H9 (cell line): ENCODE results near the gene NPAS3. TPM values are rescaled to one million over a fixed set of nuclear protein-coding genes. Genes with fewer than 3 reads are reported as not detected.

ENCODE experiments used
- DNase-seq: peaks from one replicate; pipeline ENCODE4 v3.0.0-alpha.2; 2017
- H2AFZ ChIP-seq: one replicate; pipeline ENCODE4 v1.6.1; 2013; ENCODE audit warnings: mild to moderate bottlenecking, low read length, control low read depth, moderate library complexity
- H2AK5ac ChIP-seq: 2 replicates; pipeline ENCODE4 v1.6.1; 2013; ENCODE audit warnings: low read length, control low read depth, mixed read lengths; ENCODE audit not compliant: insufficient read length
- H2BK120ac ChIP-seq: one replicate; pipeline ENCODE4 v1.6.1; 2013; ENCODE audit warnings: low read depth, mild to moderate bottlenecking, low read length, control low read depth, inconsistent platforms; ENCODE audit not compliant: poor library complexity, severe bottlenecking
- H2BK12ac ChIP-seq: 2 replicates; pipeline ENCODE4 v1.6.1; 2013; ENCODE audit warnings: low read length, control low read depth, mixed read lengths, low read depth; ENCODE audit not compliant: insufficient read length
- H2BK15ac ChIP-seq: 2 replicates; pipeline ENCODE4 v1.6.1; 2013; ENCODE audit warnings: low read depth, low read length, control low read depth
- H2BK20ac ChIP-seq: one replicate; pipeline ENCODE4 v1.6.1; 2013; ENCODE audit warnings: low read depth, mild to moderate bottlenecking, low read length, control low read depth, inconsistent platforms; ENCODE audit not compliant: poor library complexity, severe bottlenecking
- H2BK5ac ChIP-seq: 2 replicates; pipeline ENCODE4 v1.6.1; 2013; ENCODE audit warnings: low read length, control low read depth, mixed read lengths; ENCODE audit not compliant: insufficient read length
- H3K14ac ChIP-seq: 2 replicates; pipeline ENCODE4 v1.6.1; 2013; ENCODE audit warnings: low read length, control low read depth; ENCODE audit not compliant: insufficient read depth
- H3K18ac ChIP-seq: 2 replicates; pipeline ENCODE4 v1.6.1; 2013; ENCODE audit warnings: low read depth, mild to moderate bottlenecking, mixed read lengths, low read length, control low read depth; ENCODE audit not compliant: insufficient read length
- H3K23ac ChIP-seq: 2 replicates; pipeline ENCODE4 v1.6.1; 2013; ENCODE audit warnings: low read length, control low read depth, mixed read lengths, low read depth; ENCODE audit not compliant: insufficient read length
- H3K23me2 ChIP-seq: 2 replicates; pipeline ENCODE4 v1.6.1; 2013; ENCODE audit warnings: low read depth, mild to moderate bottlenecking, mixed read lengths, low read length, control low read depth; ENCODE audit not compliant: insufficient read length, poor library complexity, severe bottlenecking
- H3K27ac ChIP-seq: 2 replicates; pipeline ENCODE4 v1.5.1; 2013; ENCODE audit warnings: low read length, control low read depth, mixed read lengths, low read depth; ENCODE audit not compliant: insufficient read length
- H3K27me3 ChIP-seq: 2 replicates; pipeline ENCODE4 v1.6.1; 2013; ENCODE audit warnings: low read length, control low read depth, inconsistent platforms; ENCODE audit not compliant: insufficient read depth
- H3K4ac ChIP-seq: 2 replicates; pipeline ENCODE4 v1.6.1; 2013; ENCODE audit warnings: low read depth, mild to moderate bottlenecking, control low read depth, inconsistent platforms, low read length, moderate library complexity
- H3K4me1 ChIP-seq: 2 replicates; pipeline ENCODE4 v1.6.1; 2013; ENCODE audit warnings: low read length, control low read depth, inconsistent platforms; ENCODE audit not compliant: insufficient read depth
- H3K4me2 ChIP-seq: 2 replicates; pipeline ENCODE4 v1.6.1; 2013; ENCODE audit warnings: low read length, control low read depth, mixed read lengths; ENCODE audit not compliant: insufficient read length, insufficient read depth
- H3K56ac ChIP-seq: 2 replicates; pipeline ENCODE4 v1.6.1; 2013; ENCODE audit warnings: low read depth, mild to moderate bottlenecking, mixed read lengths, low read length, control low read depth; ENCODE audit not compliant: insufficient read length
- H3K79me1 ChIP-seq: 2 replicates; pipeline ENCODE4 v1.6.1; 2013; ENCODE audit warnings: low read depth, mild to moderate bottlenecking, moderate library complexity, low read length, control low read depth, inconsistent platforms; ENCODE audit not compliant: insufficient read depth, poor library complexity, severe bottlenecking
- H3K79me2 ChIP-seq: 2 replicates; pipeline ENCODE4 v1.6.1; 2013; ENCODE audit warnings: low read length, control low read depth, inconsistent platforms; ENCODE audit not compliant: insufficient read depth
- H3K9ac ChIP-seq: 2 replicates; pipeline ENCODE4 v1.6.1; 2013; ENCODE audit warnings: low read length, control low read depth, mixed read lengths; ENCODE audit not compliant: insufficient read length; ENCODE audit errors: extremely low read depth
- H3K9me3 ChIP-seq: one replicate; pipeline ENCODE4 v1.6.1; 2013; ENCODE audit warnings: low read depth, low read length, inconsistent platforms; ENCODE audit not compliant: control insufficient read depth
- H3T11ph ChIP-seq: one replicate; pipeline ENCODE4 v1.6.1; 2013; ENCODE audit warnings: mild to moderate bottlenecking, low read length, control low read depth, inconsistent platforms
- H4K20me1 ChIP-seq: one replicate; pipeline ENCODE4 v1.6.1; 2013; ENCODE audit not compliant: control insufficient read depth, insufficient read length, insufficient read depth
- H4K5ac ChIP-seq: 2 replicates; pipeline ENCODE4 v1.6.1; 2013; ENCODE audit warnings: low read depth, mild to moderate bottlenecking, mixed read lengths, low read length, control low read depth; ENCODE audit not compliant: insufficient read length
- H4K8ac ChIP-seq: replicated peaks from 2 replicates; pipeline ENCODE4 v1.6.1; 2013; ENCODE audit warnings: low read length, control low read depth, mixed read lengths, low read depth; ENCODE audit not compliant: insufficient read length
- H4K91ac ChIP-seq: 2 replicates; pipeline ENCODE4 v1.6.1; 2013; ENCODE audit warnings: low read depth, mild to moderate bottlenecking, moderate library complexity, mixed read lengths, low read length, control low read depth; ENCODE audit not compliant: insufficient read length
- H3K27ac Mint-ChIP-seq, 3 experiments: 2 replicates in 2 of 3; 3 replicates in 1 of 3; pipeline ENCODE4 v1.8.0; 2020 to 2021; ENCODE audit warnings: mixed read lengths in 3 of 3, mild to moderate bottlenecking in 1 of 3, moderate library complexity in 1 of 3
- H3K27me3 Mint-ChIP-seq: 2 replicates; pipeline ENCODE4 v1.8.0; 2021; ENCODE audit warnings: low read depth, mild to moderate bottlenecking, moderate library complexity, mixed read lengths
- H3K36me3 Mint-ChIP-seq, 3 experiments: 2 replicates in 2 of 3; 3 replicates in 1 of 3; pipeline ENCODE4 v1.8.0; 2020 to 2021; ENCODE audit warnings: low read depth in 3 of 3, mixed read lengths in 3 of 3; ENCODE audit not compliant: insufficient read depth in 1 of 3
- H3K4me1 Mint-ChIP-seq, 2 experiments: 2 replicates each; pipeline ENCODE4 v1.8.0; 2020; ENCODE audit warnings: mixed read lengths in 2 of 2
- H3K4me3 Mint-ChIP-seq, 2 experiments: 2 replicates in 1 of 2; 3 replicates in 1 of 2; pipeline ENCODE4 v1.8.0; 2020 to 2021; ENCODE audit warnings: mild to moderate bottlenecking in 2 of 2, mixed read lengths in 2 of 2, moderate library complexity in 1 of 2
- H3K9me3 Mint-ChIP-seq, 2 experiments: 2 replicates in 1 of 2; 3 replicates in 1 of 2; pipeline ENCODE4 v1.8.0; 2020; ENCODE audit warnings: mild to moderate bottlenecking in 2 of 2, mixed read lengths in 2 of 2, moderate library complexity in 1 of 2
- total RNA-seq: library from RNA; stranded (reverse); gene quantifications from 2 replicates; pipeline ENCODE4 v1.2.1, GENCODE V29; 2021
- TF ChIP-seq, protein P1 (sequence below): fragments of 200-600 bp; sonication (generic); conservative IDR thresholded peaks from 3 replicates; pipeline ENCODE4 v1.8.0; 2021; ENCODE audit warnings: antibody characterized with exemption, mild to moderate bottlenecking

The NPAS3 gene
- total RNA-seq, 1 experiment from 2014 or later, result 0.17 TPM

DNA sequence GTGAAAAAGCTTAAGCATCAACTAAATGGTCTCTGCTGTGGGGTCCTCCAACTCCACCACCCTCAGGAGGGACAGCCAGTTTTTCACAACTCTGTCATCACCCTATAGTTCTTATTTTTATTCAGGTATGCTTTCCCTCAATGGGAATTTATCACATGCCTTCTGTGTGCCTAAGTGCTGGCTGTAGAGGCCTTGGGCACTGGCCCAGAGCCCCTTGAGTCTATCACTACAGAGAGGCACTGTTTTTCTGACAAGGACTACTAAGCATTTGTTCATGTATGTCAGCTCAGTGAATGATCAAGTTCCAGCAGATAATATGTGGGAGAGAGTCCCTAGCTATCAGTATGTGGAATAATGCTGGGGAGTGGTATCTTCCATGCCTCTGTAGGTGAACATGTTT is 463.9 kb downstream of the NPAS3 start:
- Histone ChIP-seq H4K91ac (no peak overlapping the region), H3K79me2 (no peaks in the 10 kb centered on the region), H2BK5ac (no peak overlapping the region), H3T11ph (no peak overlapping the region), H3K79me1 (no peaks in the 10 kb centered on the region), H3K18ac (no peak overlapping the region), H3K14ac (no peak overlapping the region), H3K4me2 (no peak overlapping the region), H3K4ac (no peak overlapping the region), H2BK120ac (no peak overlapping the region), H4K20me1 (no peaks in the 10 kb centered on the region), H2AFZ (no peak overlapping the region), H3K9me3 (peaks cover 35% of the 10 kb centered on the region), H3K56ac (no peak overlapping the region), H3K4me1 (no peaks in the 10 kb centered on the region), H2BK15ac (no peak overlapping the region), H4K5ac (no peak overlapping the region), H3K9ac (no peak overlapping the region), H3K23ac (no peak overlapping the region), H3K27me3 (no peaks in the 10 kb centered on the region), H2AK5ac (no peak overlapping the region), H3K23me2 (no peaks in the 10 kb centered on the region), H2BK12ac (no peak overlapping the region), H3K27ac (no peak overlapping the region), H2BK20ac (no peak overlapping the region), H4K8ac (no peak overlapping the region)
- Mint-ChIP-seq H3K27ac (no peak overlapping the region), H3K4me3 (no peak overlapping the region), H3K9me3 (peaks cover 43 to 53% of the 10 kb centered on the region in 2 experiments), H3K36me3 (peaks cover 23 to 36% (median 23%) of the 10 kb centered on the region in 3 experiments), H3K27me3 (no peaks in the 10 kb centered on the region; the same call in 1 of the 2 replicates), H3K4me1 (no peaks in the 10 kb centered on the region)
- DNase-seq, result no peak
- TF ChIP-seq, protein P1, sequence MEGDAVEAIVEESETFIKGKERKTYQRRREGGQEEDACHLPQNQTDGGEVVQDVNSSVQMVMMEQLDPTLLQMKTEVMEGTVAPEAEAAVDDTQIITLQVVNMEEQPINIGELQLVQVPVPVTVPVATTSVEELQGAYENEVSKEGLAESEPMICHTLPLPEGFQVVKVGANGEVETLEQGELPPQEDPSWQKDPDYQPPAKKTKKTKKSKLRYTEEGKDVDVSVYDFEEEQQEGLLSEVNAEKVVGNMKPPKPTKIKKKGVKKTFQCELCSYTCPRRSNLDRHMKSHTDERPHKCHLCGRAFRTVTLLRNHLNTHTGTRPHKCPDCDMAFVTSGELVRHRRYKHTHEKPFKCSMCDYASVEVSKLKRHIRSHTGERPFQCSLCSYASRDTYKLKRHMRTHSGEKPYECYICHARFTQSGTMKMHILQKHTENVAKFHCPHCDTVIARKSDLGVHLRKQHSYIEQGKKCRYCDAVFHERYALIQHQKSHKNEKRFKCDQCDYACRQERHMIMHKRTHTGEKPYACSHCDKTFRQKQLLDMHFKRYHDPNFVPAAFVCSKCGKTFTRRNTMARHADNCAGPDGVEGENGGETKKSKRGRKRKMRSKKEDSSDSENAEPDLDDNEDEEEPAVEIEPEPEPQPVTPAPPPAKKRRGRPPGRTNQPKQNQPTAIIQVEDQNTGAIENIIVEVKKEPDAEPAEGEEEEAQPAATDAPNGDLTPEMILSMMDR, result no peak
